HG02938 (cell line): ENCODE results near the gene MYADML2.

ENCODE experiments used
- ATAC-seq: cut with Tn5 transposase; IDR thresholded peaks from one replicate; pipeline ENCODE4 v1.9.1; 2021; ENCODE audit warnings: mild to moderate bottlenecking, moderate library complexity; ENCODE audit not compliant: unreplicated experiment

Gene MYADML2

GRCh38 chr17:81912441-81913309, 34.4 kb downstream of the MYADML2 start:
- no peak for ATAC-seq

- no peak for ATAC-seq
These were observed 35.1 kb downstream of the MYADML2 start for GRCh38 chr17:81911969-81912368.

GRCh38 chr17:81911277-81911961, 35.6 kb downstream of the MYADML2 start, which contains the start of gene PCYT2:
Gene PCYT2 (minus strand): TSS chr17:81911399. CDS start chr17:81911355, 44 bp downstream.
- peak; percentile 59 for ATAC-seq

- ATAC-seq, result peak; percentile 24
These were observed 36.2 kb downstream of the MYADML2 start for GRCh38 chr17:81910840-81911276.

- no peak for ATAC-seq
These were observed 36.8 kb downstream of the MYADML2 start for GRCh38 chr17:81909966-81910839.

- no peak for ATAC-seq
These were observed 37.8 kb downstream of the MYADML2 start for GRCh38 chr17:81909231-81909630.

- ATAC-seq, result no peak
These were observed 38.2 kb downstream of the MYADML2 start for GRCh38 chr17:81908793-81909192.

GRCh38 chr17:81907219-81908145, 39.6 kb downstream of the MYADML2 start:
- no peak for ATAC-seq

- no peak for ATAC-seq
These were observed 40.4 kb downstream of the MYADML2 start for GRCh38 chr17:81906476-81907218.

- no peak for ATAC-seq
These were observed 41.0 kb downstream of the MYADML2 start for GRCh38 chr17:81905993-81906392.

- ATAC-seq, result no peak
These were observed 41.6 kb downstream of the MYADML2 start for GRCh38 chr17:81905424-81905875.

GRCh38 chr17:81904600-81905423, 42.2 kb downstream of the MYADML2 start:
- ATAC-seq, result no peak

- no peak for ATAC-seq
These were observed 43.0 kb downstream of the MYADML2 start for GRCh38 chr17:81903896-81904599.

- ATAC-seq, result no peak
These were observed 43.6 kb downstream of the MYADML2 start for GRCh38 chr17:81903415-81903831.

- no peak for ATAC-seq
These were observed 44.2 kb downstream of the MYADML2 start for GRCh38 chr17:81902653-81903414.

- ATAC-seq, result no peak
These were observed 44.9 kb downstream of the MYADML2 start, which contains the start of gene NPB for GRCh38 chr17:81902023-81902652. Gene NPB (plus strand): TSS chr17:81902238. CDS start chr17:81902278, 40 bp downstream.
